ENCODE data around the gene C1orf74.

The C1orf74 gene

DNA sequence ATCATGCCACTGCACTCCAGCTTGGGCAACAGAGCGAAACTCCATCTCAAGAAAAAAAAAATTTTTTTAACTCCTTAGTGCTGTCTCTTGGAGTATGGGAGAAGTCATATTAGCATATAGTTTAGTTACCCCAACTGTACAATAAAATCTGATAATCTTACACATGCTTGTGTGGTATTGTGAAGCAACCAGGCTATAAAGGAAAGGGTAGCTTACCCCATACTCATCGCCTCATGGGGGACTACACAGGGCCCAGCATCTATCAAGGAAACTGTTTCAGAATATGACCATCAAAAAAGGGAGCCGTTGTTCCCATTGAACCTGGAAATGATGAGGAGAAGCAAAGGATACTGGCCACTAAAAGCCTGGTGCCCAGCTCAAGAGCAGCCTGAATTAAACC lies 31.5 kb downstream of the C1orf74 start:
- Histone ChIP-seq H3K27ac (peak overlapping the region; percentile 80), H3K4me3 (ENCODE audit: low read depth in 1 of 2, low read length in 1 of 2) (no peak overlapping the region), H3K36me3 (no peaks in the 10 kb centered on the region), H3K4me1 (ENCODE audit: control insufficient read depth in 1 of 2, insufficient read depth in 1 of 2, low read depth in 1 of 2, low read length in 1 of 2) (peaks cover 99 to 100% of the 10 kb centered on the region in 2 experiments), H3K9me3 (no peaks in the 10 kb centered on the region), H3K27me3 (no peaks in the 10 kb centered on the region)
- TF ChIP-seq, protein P1, sequence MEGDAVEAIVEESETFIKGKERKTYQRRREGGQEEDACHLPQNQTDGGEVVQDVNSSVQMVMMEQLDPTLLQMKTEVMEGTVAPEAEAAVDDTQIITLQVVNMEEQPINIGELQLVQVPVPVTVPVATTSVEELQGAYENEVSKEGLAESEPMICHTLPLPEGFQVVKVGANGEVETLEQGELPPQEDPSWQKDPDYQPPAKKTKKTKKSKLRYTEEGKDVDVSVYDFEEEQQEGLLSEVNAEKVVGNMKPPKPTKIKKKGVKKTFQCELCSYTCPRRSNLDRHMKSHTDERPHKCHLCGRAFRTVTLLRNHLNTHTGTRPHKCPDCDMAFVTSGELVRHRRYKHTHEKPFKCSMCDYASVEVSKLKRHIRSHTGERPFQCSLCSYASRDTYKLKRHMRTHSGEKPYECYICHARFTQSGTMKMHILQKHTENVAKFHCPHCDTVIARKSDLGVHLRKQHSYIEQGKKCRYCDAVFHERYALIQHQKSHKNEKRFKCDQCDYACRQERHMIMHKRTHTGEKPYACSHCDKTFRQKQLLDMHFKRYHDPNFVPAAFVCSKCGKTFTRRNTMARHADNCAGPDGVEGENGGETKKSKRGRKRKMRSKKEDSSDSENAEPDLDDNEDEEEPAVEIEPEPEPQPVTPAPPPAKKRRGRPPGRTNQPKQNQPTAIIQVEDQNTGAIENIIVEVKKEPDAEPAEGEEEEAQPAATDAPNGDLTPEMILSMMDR (IDR thresholded peaks at IDR 0.05): no peak

DNA sequence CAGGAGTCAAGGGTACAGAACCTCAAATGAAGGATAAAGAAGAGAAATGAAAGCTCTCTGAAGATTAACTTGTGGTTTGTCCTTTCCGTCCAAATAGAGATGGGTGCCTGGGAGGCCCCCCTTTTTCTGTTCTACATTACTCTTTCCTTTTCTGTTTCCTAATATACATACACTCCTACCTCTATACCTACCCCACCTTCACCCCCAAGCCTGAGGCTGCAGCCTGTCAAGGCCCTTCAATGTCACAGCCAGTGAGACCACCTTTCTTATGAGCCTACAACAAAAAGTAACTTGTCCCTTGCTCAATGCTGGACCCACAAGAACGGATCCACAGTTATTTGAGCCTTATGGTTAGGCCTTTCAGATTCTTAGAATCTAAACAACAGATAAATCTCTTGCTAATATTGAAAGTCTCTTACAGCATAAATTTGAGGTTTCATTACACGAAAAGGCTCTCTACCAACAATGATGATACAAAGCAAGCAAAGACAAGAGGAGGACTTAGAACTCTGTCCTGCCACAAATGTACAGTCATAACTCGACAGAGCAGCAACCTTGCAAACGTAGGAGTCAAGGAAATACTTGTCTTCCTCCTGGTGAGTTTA lies 32.6 kb downstream of the C1orf74 start:
- Histone ChIP-seq H3K9me3 (no peaks in the 10 kb centered on the region), H3K4me3 (ENCODE audit: low read depth in 1 of 2, low read length in 1 of 2) (peak overlapping the region in 1 of 2 experiments; percentile 8), H3K27me3 (no peaks in the 10 kb centered on the region), H3K4me1 (ENCODE audit: control insufficient read depth in 1 of 2, insufficient read depth in 1 of 2, low read depth in 1 of 2, low read length in 1 of 2) (peaks cover 93 to 94% of the 10 kb centered on the region in 2 experiments), H3K36me3 (no peaks in the 10 kb centered on the region), H3K27ac (peak overlapping the region; percentile 80)
- TF ChIP-seq, protein P1 (IDR thresholded peaks at IDR 0.05): no peak

DNA sequence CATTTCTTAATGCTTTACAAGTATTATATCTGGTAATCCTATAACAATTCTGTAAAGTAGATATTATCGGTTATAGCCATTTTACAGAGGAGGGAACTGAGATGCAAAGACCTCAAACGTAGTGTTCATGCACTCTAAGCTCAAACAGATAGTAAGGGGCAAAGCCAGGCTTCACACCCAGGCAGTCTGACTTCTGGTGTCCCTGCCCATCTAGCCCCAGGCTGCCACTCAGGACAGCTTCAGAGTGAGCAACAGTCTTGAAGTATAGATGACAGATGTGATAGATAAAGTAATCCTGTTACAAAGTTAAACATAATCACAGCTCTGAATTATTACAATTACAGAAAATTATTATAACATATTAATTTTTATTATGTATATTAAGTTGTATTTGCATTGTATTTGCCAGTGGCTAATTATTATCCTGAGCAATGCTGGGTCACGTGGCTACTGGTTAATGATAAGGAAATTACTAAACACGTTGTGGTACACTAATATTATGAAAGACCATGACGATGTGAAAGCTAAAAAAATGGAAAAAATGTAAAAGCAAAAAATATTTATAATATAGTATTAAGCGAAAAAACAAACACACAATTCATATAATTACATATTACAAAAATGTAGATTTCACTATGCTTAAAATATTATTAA lies 34.6 kb downstream of the C1orf74 start:
- no peaks in the 10 kb centered on the region for H3K9me3 ChIP-seq
- peak overlapping the region in 1 of 2 experiments; percentile 11 for H3K4me3 ChIP-seq (ENCODE audit: low read depth in 1 of 2, low read length in 1 of 2)
- H3K27ac ChIP-seq: peak overlapping the region; percentile 84
- H3K36me3 ChIP-seq: no peaks in the 10 kb centered on the region
- peaks cover 74 to 75% of the 10 kb centered on the region in 2 experiments for H3K4me1 ChIP-seq (ENCODE audit: control insufficient read depth in 1 of 2, insufficient read depth in 1 of 2, low read depth in 1 of 2, low read length in 1 of 2)
- no peaks in the 10 kb centered on the region for H3K27me3 ChIP-seq
- TF ChIP-seq, protein P1 (IDR thresholded peaks at IDR 0.05): no peak

DNA sequence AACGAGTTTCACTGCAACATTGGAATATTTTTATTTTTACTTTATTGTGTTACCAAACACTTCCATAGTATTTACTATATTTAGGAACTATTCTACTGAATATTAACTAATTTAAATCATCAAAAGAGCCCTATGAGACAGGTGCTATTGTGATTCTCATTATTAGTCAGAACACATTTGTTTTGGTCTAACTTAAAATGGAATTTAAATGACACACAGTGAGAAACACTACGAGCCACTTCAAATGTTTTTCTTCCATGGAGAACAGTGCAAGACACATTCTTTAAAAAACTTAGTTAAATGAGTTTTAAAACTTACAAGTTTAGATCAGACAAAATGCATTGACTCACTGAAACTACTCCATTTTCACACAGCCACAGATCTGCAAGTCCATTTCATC lies 35.2 kb downstream of the C1orf74 start:
- Histone ChIP-seq H3K27ac (peak overlapping the region; percentile 84), H3K4me3 (ENCODE audit: low read depth in 1 of 2, low read length in 1 of 2) (no peak overlapping the region), H3K9me3 (no peaks in the 10 kb centered on the region), H3K36me3 (no peaks in the 10 kb centered on the region), H3K27me3 (no peaks in the 10 kb centered on the region), H3K4me1 (ENCODE audit: control insufficient read depth in 1 of 2, insufficient read depth in 1 of 2, low read depth in 1 of 2, low read length in 1 of 2) (peaks cover 68 to 69% of the 10 kb centered on the region in 2 experiments)
- TF ChIP-seq, protein P1 (IDR thresholded peaks at IDR 0.05): no peak

DNA sequence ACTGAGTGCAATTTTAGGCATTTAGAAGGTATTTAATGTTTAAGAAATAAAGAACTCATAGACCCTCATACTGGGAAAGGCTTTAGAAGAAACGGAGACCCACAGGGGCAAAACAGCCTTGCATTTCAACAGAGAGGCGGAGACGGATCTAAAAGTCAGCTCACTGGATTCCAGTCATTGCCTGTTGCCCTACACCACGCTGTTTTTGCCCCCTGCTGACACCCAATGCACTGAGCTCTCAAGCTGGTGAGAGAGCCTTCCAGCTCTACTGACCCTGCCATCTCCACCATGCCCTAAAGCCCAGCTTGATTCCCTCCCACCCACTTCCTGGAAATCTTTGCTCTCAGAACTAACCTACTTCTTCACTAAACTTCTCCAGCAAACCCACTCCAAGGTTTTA lies 35.7 kb downstream of the C1orf74 start:
- no peaks in the 10 kb centered on the region for H3K9me3 ChIP-seq
- no peak overlapping the region for H3K4me3 ChIP-seq (ENCODE audit: low read depth in 1 of 2, low read length in 1 of 2)
- peaks cover 62 to 63% of the 10 kb centered on the region in 2 experiments for H3K4me1 ChIP-seq (ENCODE audit: control insufficient read depth in 1 of 2, insufficient read depth in 1 of 2, low read depth in 1 of 2, low read length in 1 of 2)
- no peaks in the 10 kb centered on the region for H3K36me3 ChIP-seq
- H3K27ac ChIP-seq: peak overlapping the region; percentile 84
- TF ChIP-seq, protein P1 (IDR thresholded peaks at IDR 0.05): no peak
- H3K27me3 ChIP-seq: no peaks in the 10 kb centered on the region

Data from neutrophil (primary cell).